Heart right ventricle (tissue), 16 donors: Measurements from ENCODE around the gene HAAO. TPM values are rescaled to one million over a fixed set of nuclear protein-coding genes. Genes with fewer than 3 reads are reported as not detected.

ENCODE experiments used
- ATAC-seq, 8 donors: fragments of 200-7000 bp; cut with Tn5 transposase; one replicate each; pipeline ENCODE4 v1.9.1; 2020; ENCODE audit warnings: mild to moderate bottlenecking in 8 of 8, moderate library complexity in 8 of 8, moderate number of reproducible peaks in 1 of 8
- DNase-seq, 2 donors: peaks; one replicate each; pipeline ENCODE4 v3.0.0-alpha.2; 2020
- H3K27ac ChIP-seq, 10 donors: fragments of 200-600 bp; sonication (generic) in 2 of 10; one replicate each; pipeline versions ENCODE4 v1.5.0 to v1.8.0; 2020 to 2022; ENCODE audit warnings: mild to moderate bottlenecking in 3 of 10
- H3K27me3 ChIP-seq, 7 donors: fragments of 200-600 bp; one replicate each; pipeline ENCODE4 v1.8.0; 2021 to 2022; ENCODE audit warnings: mild to moderate bottlenecking in 2 of 7
- H3K36me3 ChIP-seq, 9 donors: fragments of 200-600 bp; sonication (generic) in 1 of 9; one replicate each; pipeline versions ENCODE4 v1.5.0 to v1.8.0; 2020 to 2022; ENCODE audit warnings: mild to moderate bottlenecking in 2 of 9
- H3K4me1 ChIP-seq, 9 donors: fragments of 200-600 bp; sonication (generic) in 1 of 9; one replicate each; pipeline versions ENCODE4 v1.5.0 to v1.8.0; 2020 to 2022; ENCODE audit warnings: mild to moderate bottlenecking in 4 of 9
- H3K4me3 ChIP-seq, 10 donors: fragments of 200-600 bp; sonication (generic) in 2 of 10; one replicate each; pipeline versions ENCODE4 v1.5.0 to v1.8.0; 2020 to 2022; ENCODE audit warnings: mild to moderate bottlenecking in 7 of 10, moderate library complexity in 2 of 10
- H3K9me3 ChIP-seq, 11 donors: fragments of 200-600 bp in 10 of 11; sonication (generic) in 2 of 11; one replicate each; pipeline versions ENCODE4 v1.5.0 to v1.8.0; 2013 to 2022; ENCODE audit warnings: mild to moderate bottlenecking in 2 of 11, control low read depth in 1 of 11, moderate library complexity in 1 of 11
- CTCF ChIP-seq, 9 donors: fragments of 200-600 bp; sonication (generic) in 2 of 9; IDR thresholded peaks; one replicate each; pipeline versions ENCODE4 v1.5.0 to v1.8.0; 2021 to 2022; ENCODE audit warnings: antibody characterized with exemption in 9 of 9, mild to moderate bottlenecking in 5 of 9, moderate library complexity in 1 of 9
- WGBS, 2 donors: extraction: QIAGEN DNeasy Blood & Tissue Kit; methylation state at CpG; one replicate each; pipeline ENCODE4 v1.1.7; 2013; ENCODE audit warnings: inconsistent platforms in 1 of 2; 5-methylcytosine and 5-hydroxymethylcytosine counted together
- intact Hi-C, 10 donors: fragments of 100-400 bp; cut with DNase I; formaldehyde crosslinking; loops; one replicate each; pipeline versions ENCODE4 v1.11.1 to v1.14.2; 2022
- polyA plus RNA-seq, 2 donors: library from polyadenylated mRNA; stranded (reverse); fragments of 200-250 nt; gene quantifications; one replicate each; pipeline ENCODE4 v1.2.3, GENCODE V29; 2013
- total RNA-seq, 10 donors: library from RNA; stranded (reverse); fragmentation: NEBNext Ultra II Directional in 3 of 10; extraction: Animal tissue kit (Norgen Biotek cat#: 25700) in 3 of 10; gene quantifications; one replicate each; pipeline versions ENCODE4 v1.2.1 to v1.2.4, GENCODE V29; 2021 to 2023
- donor health status: Arrhythmogenic right ventricular cardiomyopathy.
- donor health status: ischemic (EF 13 %, LVEDD 7.1; RV severe dilation, severe dysfunction).
- donor health status: healthy with polysubstance abuse.
- donor health status: DM: no; HTN: yes; CAD: no.
- donor health status: DM: no; HTN: no; CAD: no.
- donor health status: ischemic (EF 25% LVEDD 6.9; RV normal size, moderate dysfunction).
- donor health status: ischemic (EF 25% LVEDD 5.7; RV mildly dilated, moderate dysfunction).
- donor health status: healthy.
- donor health status: DM: yes; HTN: yes; CAD: no.
- donor health status: Ischemic cardiomyopathy.
- donor health status: ischemic (EF 35%, LVEDD 5.7; RV mildly dilated, moderate dysfunction).
- donor health status: nonischemic (EF 11% LVEDD 7.7; RV severe dilation, severe dysfunction).
- donor health status: DM: yes; HTN: yes; CAD: no.
- donor health status: PGD.
- donor health status: ischemic (EF 29% LVEDD 5.4; RV normal size, mild dysfunction).
- donor health status: nonischemic (EF 23%, LVEDD 6.1; RV moderate dilation, normal function).

Gene HAAO
- total and polyA plus RNA-seq, 12 donors: 0.80 to 6.4 (median 2.7) TPM

- H3K4me1 ChIP-seq: peaks cover 0 to 12% (median 0%) of the 10 kb centered on the region in 9 donors
- WGBS, 2 donors: 95 to 97% methylated on average over 9 of the region's 9 CpGs
- H3K4me3 ChIP-seq: no peak overlapping the region
- no peak for TF ChIP-seq CTCF (IDR thresholded peaks at IDR 0.05)
- no peaks in the 10 kb centered on the region for H3K36me3 ChIP-seq
- H3K9me3 ChIP-seq: no peaks in the 10 kb centered on the region
- H3K27me3 ChIP-seq: no peaks in the 10 kb centered on the region
- H3K27ac ChIP-seq: no peak overlapping the region
- DNase-seq: no peak
- ATAC-seq: no peak
- intact Hi-C loops: no loop called here
Measured at GRCh38 chr2:42765686-42766085, 26.7 kb downstream of the HAAO start.

GRCh38 chr2:42764901-42765300 lies 27.5 kb downstream of the HAAO start:
- H3K4me1 ChIP-seq: peaks cover 0 to 10% (median 0%) of the 10 kb centered on the region in 9 donors
- H3K27ac ChIP-seq: no peak overlapping the region
- TF ChIP-seq CTCF (IDR thresholded peaks at IDR 0.05): no peak
- H3K4me3 ChIP-seq: no peak overlapping the region
- H3K9me3 ChIP-seq: no peaks in the 10 kb centered on the region
- no peak for DNase-seq
- 88 to 90% methylated on average over 2 of the region's 2 CpGs for WGBS, 2 donors
- no peaks in the 10 kb centered on the region for H3K27me3 ChIP-seq
- no peaks in the 10 kb centered on the region for H3K36me3 ChIP-seq
- intact Hi-C loops: no loop called here
- no peak for ATAC-seq

GRCh38 chr2:42764096-42764495 lies 28.3 kb downstream of the HAAO start, which contains the start of gene OXER1:
Gene OXER1, minus strand, starts transcription at chr2:42764135. Its CDS starts 73 bp downstream, at chr2:42764062.
- DNase-seq: no peak
- intact Hi-C loops: no loop called here
- Histone ChIP-seq H3K4me1 (peaks cover 0 to 10% (median 0%) of the 10 kb centered on the region in 9 donors), H3K27me3 (no peaks in the 10 kb centered on the region), H3K9me3 (no peaks in the 10 kb centered on the region), H3K27ac (peak within 1 kb of the TSS in 1 of 10 donors; percentile 26), H3K4me3 (peak within 1 kb of the TSS in 1 of 10 donors; percentile 28), H3K36me3 (no peaks in the 10 kb centered on the region)
- ATAC-seq: peak in 1 of 8 donors; percentile 22
- TF ChIP-seq CTCF (IDR thresholded peaks at IDR 0.05): no peak
- 54 to 61% methylated on average over 5 of the region's 5 CpGs for WGBS, 2 donors

GRCh38 chr2:42762823-42763804 lies 29.3 kb downstream of the HAAO start:
- Histone ChIP-seq H3K4me3 (peak overlapping the region in 1 of 10 donors; percentile 28), H3K9me3 (no peaks in the 10 kb centered on the region), H3K36me3 (no peaks in the 10 kb centered on the region), H3K27me3 (no peaks in the 10 kb centered on the region), H3K4me1 (peaks cover 0 to 10% (median 0%) of the 10 kb centered on the region in 9 donors), H3K27ac (peak overlapping the region in 1 of 10 donors; percentile 26)
- ATAC-seq (no peak), DNase-seq (no peak)
- 96 to 97% methylated on average over 45 of the region's 45 CpGs for WGBS, 2 donors
- no peak for TF ChIP-seq CTCF (IDR thresholded peaks at IDR 0.05)
- intact Hi-C loops: no loop called here
